ENCODE data around the gene TMEFF2. TPM values are rescaled to one million over a fixed set of nuclear protein-coding genes. Genes with fewer than 3 reads are reported as not detected.

Gene TMEFF2
- total RNA-seq, 2 donors from 2014 or later, result 0.09 TPM; not detected in 1

DNA sequence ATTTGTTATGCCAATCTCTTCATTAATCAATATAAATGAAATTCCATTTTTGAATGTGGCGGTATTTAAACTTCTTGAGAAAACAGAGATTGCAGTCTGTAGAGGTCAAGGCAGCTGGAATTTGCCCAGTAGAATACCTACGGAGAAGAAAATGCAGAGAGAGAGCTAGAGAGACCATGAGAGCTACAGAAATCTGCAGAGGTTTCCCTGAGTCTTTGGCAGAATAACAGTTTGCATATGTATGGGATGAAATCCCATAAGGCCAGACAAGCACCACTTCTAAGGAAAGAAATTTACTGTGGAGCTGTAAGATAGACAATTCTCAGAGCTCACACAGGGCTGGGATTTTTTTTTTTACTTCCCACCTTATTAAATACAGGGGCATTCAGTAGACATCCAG lies 23.6 kb upstream of the TMEFF2 start:
- H3K27ac Mint-ChIP-seq, result no peak overlapping the region
- DNase-seq, result no peak
- TF ChIP-seq, protein P1, sequence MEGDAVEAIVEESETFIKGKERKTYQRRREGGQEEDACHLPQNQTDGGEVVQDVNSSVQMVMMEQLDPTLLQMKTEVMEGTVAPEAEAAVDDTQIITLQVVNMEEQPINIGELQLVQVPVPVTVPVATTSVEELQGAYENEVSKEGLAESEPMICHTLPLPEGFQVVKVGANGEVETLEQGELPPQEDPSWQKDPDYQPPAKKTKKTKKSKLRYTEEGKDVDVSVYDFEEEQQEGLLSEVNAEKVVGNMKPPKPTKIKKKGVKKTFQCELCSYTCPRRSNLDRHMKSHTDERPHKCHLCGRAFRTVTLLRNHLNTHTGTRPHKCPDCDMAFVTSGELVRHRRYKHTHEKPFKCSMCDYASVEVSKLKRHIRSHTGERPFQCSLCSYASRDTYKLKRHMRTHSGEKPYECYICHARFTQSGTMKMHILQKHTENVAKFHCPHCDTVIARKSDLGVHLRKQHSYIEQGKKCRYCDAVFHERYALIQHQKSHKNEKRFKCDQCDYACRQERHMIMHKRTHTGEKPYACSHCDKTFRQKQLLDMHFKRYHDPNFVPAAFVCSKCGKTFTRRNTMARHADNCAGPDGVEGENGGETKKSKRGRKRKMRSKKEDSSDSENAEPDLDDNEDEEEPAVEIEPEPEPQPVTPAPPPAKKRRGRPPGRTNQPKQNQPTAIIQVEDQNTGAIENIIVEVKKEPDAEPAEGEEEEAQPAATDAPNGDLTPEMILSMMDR (conservative IDR thresholded peaks at IDR 0.05), result no peak
- Histone ChIP-seq H3K4me3 (ENCODE audit: low read length) (no peak overlapping the region), H3K27me3 (ENCODE audit: control insufficient read depth, insufficient read depth, low read length, poor library complexity, severe bottlenecking) (no peaks in the 10 kb centered on the region), H3K4me1 (ENCODE audit: control insufficient read depth, insufficient read depth, low read length) (no peaks in the 10 kb centered on the region), H3K9ac (ENCODE audit: extremely low read depth, low read length, poor library complexity, severe bottlenecking) (no peak overlapping the region), H3K9me3 (ENCODE audit: control insufficient read depth, low read length) (no peaks in the 10 kb centered on the region), H3K27ac (ENCODE audit: low read depth, low read length) (no peak overlapping the region), H3K36me3 (ENCODE audit: control insufficient read depth, insufficient read depth, low read length) (no peaks in the 10 kb centered on the region)
- no peaks in the 10 kb centered on the region for H3K27me3 Mint-ChIP-seq (ENCODE audit: insufficient read depth)
- no peaks in the 10 kb centered on the region for H3K36me3 Mint-ChIP-seq (ENCODE audit: low read depth)
- H3K9me3 Mint-ChIP-seq, result no peaks in the 10 kb centered on the region
- H3K4me1 Mint-ChIP-seq, result no peaks in the 10 kb centered on the region
- WGBS, 2 experiments (ENCODE audit: insufficient coverage in 1 of 2, insufficient read length in 1 of 2), result 85 to 87% methylated on average over 2 of the region's 2 CpGs
- no peak overlapping the region for H3K4me3 Mint-ChIP-seq

DNA sequence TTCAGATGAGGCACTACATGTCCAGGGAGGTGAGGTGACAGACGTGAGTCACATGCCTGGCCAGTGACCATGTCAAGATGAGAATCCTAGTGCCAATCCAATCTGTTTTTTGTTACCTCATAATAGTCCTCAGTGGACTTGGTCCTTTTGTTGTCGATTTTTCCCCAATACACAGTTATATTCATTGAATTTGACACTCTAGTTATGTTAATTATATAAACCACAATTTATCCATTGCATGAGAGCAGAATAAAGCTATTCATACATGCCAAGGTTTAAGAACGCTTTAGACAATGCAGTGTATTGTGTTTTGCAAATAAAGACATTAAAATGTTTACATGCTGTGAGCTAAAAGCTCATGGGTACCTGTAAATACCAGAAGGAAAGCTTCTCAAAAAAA lies 21.6 kb upstream of the TMEFF2 start:
- Histone ChIP-seq H3K4me3 (ENCODE audit: low read length) (no peak overlapping the region), H3K27ac (ENCODE audit: low read depth, low read length) (no peak overlapping the region), H3K4me1 (ENCODE audit: control insufficient read depth, insufficient read depth, low read length) (no peaks in the 10 kb centered on the region), H3K27me3 (ENCODE audit: control insufficient read depth, insufficient read depth, low read length, poor library complexity, severe bottlenecking) (no peaks in the 10 kb centered on the region), H3K36me3 (ENCODE audit: control insufficient read depth, insufficient read depth, low read length) (no peaks in the 10 kb centered on the region), H3K9me3 (ENCODE audit: control insufficient read depth, low read length) (no peaks in the 10 kb centered on the region), H3K9ac (ENCODE audit: extremely low read depth, low read length, poor library complexity, severe bottlenecking) (no peak overlapping the region)
- Mint-ChIP-seq H3K27ac (no peak overlapping the region), H3K9me3 (no peaks in the 10 kb centered on the region), H3K4me3 (no peak overlapping the region), H3K27me3 (ENCODE audit: insufficient read depth) (no peaks in the 10 kb centered on the region), H3K36me3 (ENCODE audit: low read depth) (no peaks in the 10 kb centered on the region), H3K4me1 (no peaks in the 10 kb centered on the region)
- no peak for DNase-seq
- 90 to 91% methylated on average over 3 of the region's 3 CpGs for WGBS, 2 experiments (ENCODE audit: insufficient coverage in 1 of 2, insufficient read length in 1 of 2)
- TF ChIP-seq, protein P1 (conservative IDR thresholded peaks at IDR 0.05), result no peak

DNA sequence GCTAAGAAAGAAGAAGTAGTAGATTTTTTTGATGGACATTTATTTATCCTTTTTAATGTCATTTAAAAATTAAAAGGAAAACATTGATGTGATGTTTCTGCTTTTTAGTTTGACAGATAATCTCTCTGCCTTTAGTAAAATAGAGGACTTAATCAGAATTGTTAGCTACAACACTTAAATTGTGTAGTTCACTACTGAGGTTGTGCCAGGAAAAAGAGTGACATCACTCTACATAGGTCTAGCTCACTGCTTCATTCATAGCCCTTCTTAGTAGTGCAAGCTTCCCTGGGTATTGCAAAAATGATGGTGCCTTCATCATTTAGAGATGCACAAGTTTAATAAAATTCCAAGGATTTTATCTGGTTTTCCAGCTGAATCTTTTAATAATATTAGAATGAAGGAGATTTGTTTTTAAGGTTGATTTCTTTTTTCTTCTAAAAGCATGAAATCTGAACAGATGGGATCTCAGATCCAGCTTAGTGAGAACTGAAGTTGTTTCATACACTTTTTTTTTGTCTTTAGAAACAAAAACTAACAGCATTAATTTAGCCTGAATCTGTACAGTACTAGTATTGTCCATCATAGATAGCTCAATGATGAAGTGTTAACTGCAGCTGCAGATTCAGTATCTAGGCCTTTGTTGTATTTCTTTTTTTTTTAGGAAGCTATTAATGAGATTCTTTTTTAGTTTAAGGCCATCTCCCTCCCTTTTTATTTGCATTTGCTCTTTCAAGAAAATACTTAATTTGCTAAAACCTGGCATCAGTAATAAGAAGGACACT lies 20.6 kb upstream of the TMEFF2 start:
- Histone ChIP-seq H3K4me1 (ENCODE audit: control insufficient read depth, insufficient read depth, low read length) (no peaks in the 10 kb centered on the region), H3K27ac (ENCODE audit: low read depth, low read length) (no peak overlapping the region), H3K27me3 (ENCODE audit: control insufficient read depth, insufficient read depth, low read length, poor library complexity, severe bottlenecking) (no peaks in the 10 kb centered on the region), H3K4me3 (ENCODE audit: low read length) (no peak overlapping the region), H3K9me3 (ENCODE audit: control insufficient read depth, low read length) (no peaks in the 10 kb centered on the region), H3K36me3 (ENCODE audit: control insufficient read depth, insufficient read depth, low read length) (no peaks in the 10 kb centered on the region), H3K9ac (ENCODE audit: extremely low read depth, low read length, poor library complexity, severe bottlenecking) (no peak overlapping the region)
- H3K27me3 Mint-ChIP-seq (ENCODE audit: insufficient read depth), result no peaks in the 10 kb centered on the region
- H3K9me3 Mint-ChIP-seq, result no peaks in the 10 kb centered on the region
- H3K4me1 Mint-ChIP-seq, result no peaks in the 10 kb centered on the region
- H3K27ac Mint-ChIP-seq, result no peak overlapping the region
- TF ChIP-seq, protein P1 (conservative IDR thresholded peaks at IDR 0.05), result no peak
- no peak overlapping the region for H3K4me3 Mint-ChIP-seq
- DNase-seq, result no peak
- no peaks in the 10 kb centered on the region for H3K36me3 Mint-ChIP-seq (ENCODE audit: low read depth)
